HG03175 (cell line): ENCODE results near the gene LY6G5B.
A peak's percentile ranks its signal among the peaks of the same experiment; 100 is the strongest.

ENCODE experiments used
- ATAC-seq: cut with Tn5 transposase; IDR thresholded peaks from one replicate; pipeline ENCODE4 v1.9.1; 2021; ENCODE audit warnings: mild to moderate bottlenecking, moderate library complexity; ENCODE audit not compliant: unreplicated experiment

Gene LY6G5B

GRCh38 chr6:31662124-31662723 lies 7.6 kb upstream of the LY6G5B start:
- no peak for ATAC-seq

- ATAC-seq, result no peak
Measured at GRCh38 chr6:31663126-31663960, 6.4 kb upstream of the LY6G5B start.

- ATAC-seq, result no peak
Measured at GRCh38 chr6:31663961-31664789, 5.6 kb upstream of the LY6G5B start.

GRCh38 chr6:31664790-31665500 lies 4.8 kb upstream of the LY6G5B start, which contains the start of gene GPANK1:
TSS of gene GPANK1 (minus strand) at chr6:31664997. CDS start at chr6:31664478, 519 bp downstream.
- peak; percentile 39 for ATAC-seq

- ATAC-seq, result peak; percentile 82
Measured at GRCh38 chr6:31665501-31666336, 4.1 kb upstream of the LY6G5B start, which contains the start of gene CSNK2B. TSS of gene CSNK2B (plus strand) at chr6:31666080. CDS start at chr6:31666832, 752 bp downstream.

- no peak for ATAC-seq
Measured at GRCh38 chr6:31666337-31666965, 3.3 kb upstream of the LY6G5B start.

GRCh38 chr6:31676322-31676903 lies 6.6 kb downstream of the LY6G5B start:
- ATAC-seq, result no peak

- ATAC-seq, result no peak
Measured at GRCh38 chr6:31676904-31677303, 7.1 kb downstream of the LY6G5B start.

- no peak for ATAC-seq
Measured at GRCh38 chr6:31677955-31678354, 8.2 kb downstream of the LY6G5B start.

- peak; percentile 41 for ATAC-seq
Measured at GRCh38 chr6:31680226-31681134, 10.7 kb downstream of the LY6G5B start, which contains the start of gene LY6G5C. TSS of gene LY6G5C (minus strand) at chr6:31681067. CDS start at chr6:31680373, 694 bp downstream.

- ATAC-seq, result peak; percentile 31
Measured at GRCh38 chr6:31681135-31681671, 11.4 kb downstream of the LY6G5B start.

GRCh38 chr6:31683591-31683990 lies 13.8 kb downstream of the LY6G5B start:
- no peak for ATAC-seq

GRCh38 chr6:31686483-31686882 lies 16.7 kb downstream of the LY6G5B start:
- no peak for ATAC-seq

- ATAC-seq, result no peak
Measured at GRCh38 chr6:31687321-31687720, 17.5 kb downstream of the LY6G5B start.

GRCh38 chr6:31687860-31688693 lies 18.3 kb downstream of the LY6G5B start:
- no peak for ATAC-seq

- no peak for ATAC-seq
Measured at GRCh38 chr6:31689249-31690110, 19.7 kb downstream of the LY6G5B start.
